Measurements from ENCODE around the gene TSFM.
"Not testable (repeated sequence)": the region's sequence is repeated elsewhere in the genome, so short reads cannot be mapped to it uniquely, and the experiment has no call there.

Gene TSFM

GRCh38 chr12:57816855-57817151 is 34.2 kb downstream of the TSFM start:
- DNase-seq: no peak

GRCh38 chr12:57817261-57817989 is 34.8 kb downstream of the TSFM start:
- DNase-seq: no peak

- DNase-seq: not testable (repeated sequence)
Measured at GRCh38 chr12:57817990-57818331, 35.4 kb downstream of the TSFM start.

- DNase-seq: not testable (repeated sequence)
Measured at GRCh38 chr12:57820119-57820518, 37.5 kb downstream of the TSFM start.

GRCh38 chr12:57821015-57821414 is 38.4 kb downstream of the TSFM start:
- not testable (repeated sequence) for DNase-seq

GRCh38 chr12:57821474-57822214 is 39.1 kb downstream of the TSFM start:
- DNase-seq: no peak

- DNase-seq: no peak
Measured at GRCh38 chr12:57822392-57823130, 40.0 kb downstream of the TSFM start.

GRCh38 chr12:57823131-57823907 is 40.7 kb downstream of the TSFM start:
- DNase-seq: no peak

GRCh38 chr12:57823908-57824640 is 41.5 kb downstream of the TSFM start:
- DNase-seq: no peak

- no peak for DNase-seq
Measured at GRCh38 chr12:57825451-57825850, 42.9 kb downstream of the TSFM start.

- DNase-seq: no peak
Measured at GRCh38 chr12:57826400-57826799, 43.8 kb downstream of the TSFM start.

- no peak for DNase-seq
Measured at GRCh38 chr12:57826966-57827365, 44.4 kb downstream of the TSFM start.

GRCh38 chr12:57829025-57829777 is 46.6 kb downstream of the TSFM start:
- no peak for DNase-seq

- DNase-seq: no peak
Measured at GRCh38 chr12:57830393-57830792, 47.8 kb downstream of the TSFM start.

- no peak for DNase-seq
Measured at GRCh38 chr12:57832966-57833365, 50.4 kb downstream of the TSFM start.

GRCh38 chr12:57833672-57834071 is 51.1 kb downstream of the TSFM start:
- no peak for DNase-seq

- no peak for DNase-seq
Measured at GRCh38 chr12:57834086-57834876, 51.7 kb downstream of the TSFM start.

- DNase-seq: no peak
Measured at GRCh38 chr12:57835366-57836288, 53.0 kb downstream of the TSFM start.
